MCF 10A (cell line): ENCODE data around the gene PCBP1. TPM values are rescaled to one million over a fixed set of nuclear protein-coding genes. Genes with fewer than 3 reads are reported as not detected.

Experiments used
- BruUV-seq: library from RNA; stranded (reverse); fragments of 400-500 nt; replicated peaks from 2 replicates; lab custom pipeline; 2021; lab: Mats Ljungman, UMichigan
- CTCF ChIA-PET: fragments of 300-600 bp; sonication (Branson Sonifier 250); formaldehyde crosslinking; extraction: SDS; loops from one replicate; lab custom pipeline; 2021; ENCODE audit warnings: antibody characterized with exemption, inconsistent platforms; lab: Yijun Ruan, JAX
- POLR2A ChIA-PET: fragments of 300-600, 350-650 bp; sonication (Branson Sonifier 250); formaldehyde crosslinking; extraction: SDS; loops from one replicate; lab custom pipeline; 2020; ENCODE audit warnings: antibody characterized with exemption, inconsistent platforms; lab: Yijun Ruan, JAX
- DNase-seq: peaks from one replicate; pipeline ENCODE4 v3.0.0-alpha.2; 2018; ENCODE audit not compliant: unreplicated experiment
- H3K27ac Mint-ChIP-seq: one replicate; pipeline ENCODE4 v1.8.0; 2022; ENCODE audit warnings: mild to moderate bottlenecking, low read depth, mixed read lengths; ENCODE audit not compliant: unreplicated experiment
- H3K27me3 Mint-ChIP-seq: one replicate; pipeline ENCODE4 v1.8.0; 2022; ENCODE audit warnings: mixed read lengths; ENCODE audit not compliant: insufficient read depth, unreplicated experiment
- H3K36me3 Mint-ChIP-seq: one replicate; pipeline ENCODE4 v1.8.0; 2022; ENCODE audit warnings: mild to moderate bottlenecking, moderate library complexity, mixed read lengths; ENCODE audit not compliant: insufficient read depth, unreplicated experiment
- H3K4me1 Mint-ChIP-seq: one replicate; pipeline ENCODE4 v1.8.0; 2022; ENCODE audit warnings: mixed read lengths; ENCODE audit not compliant: insufficient read depth, unreplicated experiment
- H3K4me3 Mint-ChIP-seq: one replicate; pipeline ENCODE4 v1.8.0; 2022; ENCODE audit warnings: mild to moderate bottlenecking, moderate library complexity, mixed read lengths; ENCODE audit not compliant: unreplicated experiment
- H3K9me3 Mint-ChIP-seq: one replicate; pipeline ENCODE4 v1.8.0; 2022; ENCODE audit warnings: mixed read lengths; ENCODE audit not compliant: unreplicated experiment
- CTCF ChIP-seq: fragments of 200-600 bp; IDR thresholded peaks from one replicate; pipeline ENCODE4 v1.8.0; 2022; ENCODE audit warnings: antibody characterized with exemption, mild to moderate bottlenecking; ENCODE audit not compliant: unreplicated experiment
- intact Hi-C: fragments of 100-400 bp; cut with micrococcal nuclease; formaldehyde crosslinking; loops from 2 replicates; pipeline ENCODE4 v1.14.1; 2022
- total RNA-seq: library from RNA; stranded (reverse); gene quantifications from 2 replicates; pipeline ENCODE4 v1.2.3, GENCODE V29; 2022

The PCBP1 gene
- total RNA-seq, 1 experiment from 2014 or later: 259 TPM

- Mint-ChIP-seq H3K27me3 (no peaks in the 10 kb centered on the region), H3K9me3 (no peaks in the 10 kb centered on the region), H3K4me1 (no peaks in the 10 kb centered on the region), H3K4me3 (no peak overlapping the region), H3K36me3 (peaks cover 17% of the 10 kb centered on the region), H3K27ac (no peak overlapping the region)
- DNase-seq: no peak
- POLR2A ChIA-PET: no interaction called here
- CTCF ChIA-PET: interaction anchor here (0.5 to 1.3 kb wide), 2 partner anchors 10 to 604 kb away, joined by 3 to 6 read pairs; no protein-coding TSS in a partner anchor
- no peak for TF ChIP-seq CTCF
- intact Hi-C loops: no loop called here
- no TSS peak for BruUV-seq
Measured at GRCh38 chr2:70042246-70042645, 45.0 kb upstream of the PCBP1 start.

- TF ChIP-seq CTCF: no peak
- H3K4me1 Mint-ChIP-seq: no peaks in the 10 kb centered on the region
- DNase-seq: no peak
- H3K4me3 Mint-ChIP-seq: no peak overlapping the region
- no peaks in the 10 kb centered on the region for H3K9me3 Mint-ChIP-seq
- H3K36me3 Mint-ChIP-seq: peaks cover 28% of the 10 kb centered on the region
- intact Hi-C loops: no loop called here
- ChIA-PET CTCF (interaction anchor here (0.6 kb wide), 1 partner anchor 318 kb away, joined by 3 read pairs; no protein-coding TSS in a partner anchor), POLR2A (interaction anchor here (0.7 to 0.9 kb wide), 3 partner anchors 98 to 127 kb away, joined by 3 read pairs; no protein-coding TSS in a partner anchor)
- no peaks in the 10 kb centered on the region for H3K27me3 Mint-ChIP-seq
- BruUV-seq: no TSS peak
- H3K27ac Mint-ChIP-seq: no peak overlapping the region
Measured at GRCh38 chr2:70043252-70043875, 43.9 kb upstream of the PCBP1 start.

GRCh38 chr2:70044290-70045040 is 42.8 kb upstream of the PCBP1 start:
- Mint-ChIP-seq H3K4me3 (no peak overlapping the region), H3K27me3 (no peaks in the 10 kb centered on the region), H3K27ac (no peak overlapping the region), H3K36me3 (peaks cover 34% of the 10 kb centered on the region), H3K4me1 (no peaks in the 10 kb centered on the region), H3K9me3 (no peaks in the 10 kb centered on the region)
- BruUV-seq: no TSS peak
- ChIA-PET POLR2A (interaction anchor here (1.1 kb wide), 1 partner anchor 10 kb away, joined by 4 read pairs; no protein-coding TSS in a partner anchor), CTCF (no interaction called here)
- intact Hi-C loops: no loop called here
- no peak for TF ChIP-seq CTCF
- DNase-seq: no peak

- H3K27ac Mint-ChIP-seq: no peak overlapping the region
- no peaks in the 10 kb centered on the region for H3K9me3 Mint-ChIP-seq
- BruUV-seq: no TSS peak
- H3K4me3 Mint-ChIP-seq: no peak overlapping the region
- TF ChIP-seq CTCF: no peak
- no peaks in the 10 kb centered on the region for H3K27me3 Mint-ChIP-seq
- ChIA-PET CTCF (interaction anchor here (0.7 kb wide), 2 partner anchors 19 to 320 kb away, joined by 3 to 5 read pairs; no protein-coding TSS in a partner anchor), POLR2A (interaction anchor here (1.1 kb wide), 1 partner anchor 9 kb away, joined by 4 read pairs; no protein-coding TSS in a partner anchor)
- intact Hi-C loops: no loop called here
- no peaks in the 10 kb centered on the region for H3K4me1 Mint-ChIP-seq
- peaks cover 44% of the 10 kb centered on the region for H3K36me3 Mint-ChIP-seq
- DNase-seq: no peak
Measured at GRCh38 chr2:70045405-70045804, 41.9 kb upstream of the PCBP1 start.
